GM23248 (cell line): ENCODE measurements around the gene EPM2A. TPM values are rescaled to one million over a fixed set of nuclear protein-coding genes. Genes with fewer than 3 reads are reported as not detected.

Experiments used
- DNase-seq: peaks from one replicate; pipeline ENCODE4 v3.0.0-alpha.2; 2015
- H2AFZ ChIP-seq: fragments of 200-600 bp; sonication (generic); 2 replicates; pipeline ENCODE4 v1.6.1; 2016; ENCODE audit warnings: antibody characterized with exemption
- H3F3A ChIP-seq: fragments of 200-600 bp; sonication (generic); 2 replicates; pipeline ENCODE4 v1.6.1; 2016; ENCODE audit warnings: mild to moderate bottlenecking, antibody characterized with exemption, mixed run types; ENCODE audit not compliant: insufficient read depth
- H3K27ac ChIP-seq: fragments of 200-600 bp; sonication (generic); 2 replicates; pipeline ENCODE4 v1.5.1; 2016; ENCODE audit warnings: mild to moderate bottlenecking
- H3K27me3 ChIP-seq: fragments of 200-600 bp; sonication (generic); replicated peaks from 2 replicates; pipeline ENCODE4 v1.6.1; 2016; ENCODE audit warnings: mild to moderate bottlenecking; ENCODE audit not compliant: insufficient read depth
- H3K36me3 ChIP-seq: fragments of 200-600 bp; sonication (generic); 2 replicates; pipeline ENCODE4 v1.6.1; 2016; ENCODE audit warnings: low read depth, mild to moderate bottlenecking
- H3K4me1 ChIP-seq: fragments of 200-600 bp; sonication (generic); 2 replicates; pipeline ENCODE4 v1.6.1; 2016; ENCODE audit warnings: mild to moderate bottlenecking; ENCODE audit not compliant: insufficient read depth
- H3K4me2 ChIP-seq: fragments of 200-600 bp; sonication (generic); one replicate; pipeline ENCODE4 v1.6.1; 2016; ENCODE audit warnings: mild to moderate bottlenecking; ENCODE audit not compliant: unreplicated experiment
- H3K4me3 ChIP-seq: fragments of 200-600 bp; sonication (generic); 2 replicates; pipeline ENCODE4 v1.5.1; 2016; ENCODE audit warnings: mild to moderate bottlenecking
- H3K79me2 ChIP-seq: fragments of 200-600 bp; sonication (generic); 2 replicates; pipeline ENCODE4 v1.6.1; 2016; ENCODE audit warnings: mild to moderate bottlenecking; ENCODE audit not compliant: insufficient read depth
- H3K9ac ChIP-seq: fragments of 200-600 bp; sonication (generic); 2 replicates; pipeline ENCODE4 v1.6.1; 2016; ENCODE audit warnings: mild to moderate bottlenecking
- H3K9me2 ChIP-seq: fragments of 200-600 bp; sonication (generic); 2 replicates; pipeline ENCODE4 v1.6.1; 2016; ENCODE audit warnings: mixed run types, mild to moderate bottlenecking, moderate library complexity; ENCODE audit not compliant: insufficient read depth
- H3K9me3 ChIP-seq: fragments of 200-600 bp; sonication (generic); one replicate; pipeline ENCODE4 v1.6.1; 2017; ENCODE audit warnings: low read depth
- H4K20me1 ChIP-seq: fragments of 200-600 bp; sonication (generic); 2 replicates; pipeline ENCODE4 v1.6.0; 2016; ENCODE audit not compliant: insufficient read depth
- EZH2 ChIP-seq: fragments of 200-600 bp; sonication (generic); IDR thresholded peaks from 2 replicates; pipeline ENCODE4 v1.6.1; 2018; ENCODE audit warnings: antibody characterized with exemption, mild to moderate bottlenecking; ENCODE audit not compliant: insufficient read depth, poor library complexity, severe bottlenecking
- EZH2phosphoT487 ChIP-seq: fragments of 200-600 bp; sonication (generic); IDR thresholded peaks from 2 replicates; pipeline ENCODE4 v1.6.1; 2018; ENCODE audit warnings: antibody characterized with exemption, moderate library complexity, mild to moderate bottlenecking, low read depth; ENCODE audit not compliant: insufficient read depth
- WGBS, 2 experiments: methylation state at CpG; one replicate each; pipeline ENCODE4 v1.1.6; 2015 to 2017; ENCODE audit warnings: low lambda C conversion rate in 2 of 2, low coverage in 1 of 2; ENCODE audit errors: missing lambda C conversion rate in 2 of 2; 5-methylcytosine and 5-hydroxymethylcytosine counted together
- in situ Hi-C: fragments of 300-500 bp; cut with MboI; formaldehyde crosslinking; loops from 2 replicates; pipeline ENCODE4 v1.15.0; 2020
- polyA plus RNA-seq: library from polyadenylated mRNA; unstranded; fragments of >200 nt; fragmentation: Nextera tagmentation; extraction: Ambion mirVana; gene quantifications from 2 replicates; pipeline ENCODE4 v1.2.1, GENCODE V29; 2016
- total RNA-seq: library from RNA; depleted of rRNA; stranded (reverse); fragments of >200 nt; shearing (Covaris generic); gene quantifications from 2 replicates; pipeline ENCODE4 v1.2.3, GENCODE V29; 2014

EPM2A gene
- total and polyA plus RNA-seq, 2 experiments from 2014 or later, result 2.7 to 3.5 TPM

- Histone ChIP-seq H3K4me2 (no peak overlapping the region), H3K4me1 (no peaks in the 10 kb centered on the region), H3K27me3 (no peaks in the 10 kb centered on the region), H3F3A (no peaks in the 10 kb centered on the region), H2AFZ (no peak overlapping the region), H3K79me2 (no peaks in the 10 kb centered on the region), H3K9me2 (no peaks in the 10 kb centered on the region), H4K20me1 (no peaks in the 10 kb centered on the region), H3K27ac (no peak overlapping the region), H3K36me3 (no peaks in the 10 kb centered on the region), H3K4me3 (no peak overlapping the region), H3K9ac (no peak overlapping the region), H3K9me3 (no peaks in the 10 kb centered on the region)
- no peak for DNase-seq
- in situ Hi-C loops, result loop anchor here (25.0 kb wide), 1 partner anchor 1043 kb away; no protein-coding TSS in a partner anchor
- no peak for TF ChIP-seq EZH2
- 89 to 92% methylated on average over 3 of the region's 3 CpGs for WGBS, 2 experiments
These were observed 104.7 kb downstream of the EPM2A start for GRCh38 chr6:145630598-145630997.

DNA sequence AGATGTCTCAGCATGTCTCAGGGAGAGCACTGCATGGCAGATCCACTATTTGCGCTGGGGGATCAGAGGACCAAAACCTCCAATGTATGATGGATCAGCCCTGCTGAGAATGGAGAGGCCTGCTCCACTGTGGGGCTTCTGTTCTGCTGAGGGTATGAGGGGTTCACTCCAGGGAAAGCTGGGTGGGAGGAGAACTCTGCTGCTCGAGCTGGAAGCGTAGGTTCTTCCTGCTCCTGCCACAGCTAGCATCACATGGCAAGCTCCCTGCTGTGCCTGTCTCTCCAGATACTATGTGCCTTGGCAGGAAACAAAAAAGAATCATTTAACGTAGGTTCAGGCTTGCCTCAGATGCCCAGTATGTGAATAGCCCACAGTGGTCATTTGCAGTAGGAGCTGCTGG lies 105.8 kb downstream of the EPM2A start:
- H3K4me3 ChIP-seq, result no peak overlapping the region
- TF ChIP-seq EZH2phosphoT487, result no peak
- TF ChIP-seq EZH2, result no peak
- no peaks in the 10 kb centered on the region for H3K36me3 ChIP-seq
- no peak overlapping the region for H2AFZ ChIP-seq
- in situ Hi-C loops, result loop anchor here (25.0 kb wide), 1 partner anchor 1042 kb away; no protein-coding TSS in a partner anchor
- 82 to 84% methylated on average over 4 of the region's 4 CpGs for WGBS, 2 experiments
- H4K20me1 ChIP-seq, result no peaks in the 10 kb centered on the region
- H3F3A ChIP-seq, result no peaks in the 10 kb centered on the region
- H3K4me2 ChIP-seq, result no peak overlapping the region
- H3K9ac ChIP-seq, result no peak overlapping the region
- H3K27ac ChIP-seq, result no peak overlapping the region
- DNase-seq, result no peak
- no peaks in the 10 kb centered on the region for H3K4me1 ChIP-seq
- H3K27me3 ChIP-seq, result no peaks in the 10 kb centered on the region
- H3K9me2 ChIP-seq, result no peaks in the 10 kb centered on the region
- H3K9me3 ChIP-seq, result no peaks in the 10 kb centered on the region
- H3K79me2 ChIP-seq, result no peaks in the 10 kb centered on the region

GRCh38 chr6:145627451-145627850 lies 107.9 kb downstream of the EPM2A start:
- H3K4me1 ChIP-seq, result no peaks in the 10 kb centered on the region
- in situ Hi-C loops, result loop anchor here (25.0 kb wide), 1 partner anchor 1040 kb away; no protein-coding TSS in a partner anchor
- no peak overlapping the region for H3K4me2 ChIP-seq
- H3K4me3 ChIP-seq, result no peak overlapping the region
- no peaks in the 10 kb centered on the region for H3K27me3 ChIP-seq
- 94 to 98% methylated on average over 17 of the region's 17 CpGs for WGBS, 2 experiments
- TF ChIP-seq EZH2phosphoT487 (no peak), EZH2 (no peak)
- no peaks in the 10 kb centered on the region for H3K9me2 ChIP-seq
- no peak overlapping the region for H3K27ac ChIP-seq
- no peak overlapping the region for H2AFZ ChIP-seq
- no peaks in the 10 kb centered on the region for H3K36me3 ChIP-seq
- no peaks in the 10 kb centered on the region for H3K79me2 ChIP-seq
- no peak overlapping the region for H3K9ac ChIP-seq
- DNase-seq, result no peak
- H3F3A ChIP-seq, result no peaks in the 10 kb centered on the region
- H3K9me3 ChIP-seq, result no peaks in the 10 kb centered on the region
- H4K20me1 ChIP-seq, result no peaks in the 10 kb centered on the region

- WGBS, 2 experiments, result 63 to 68% methylated on average over 7 of the region's 7 CpGs
- H3K9me2 ChIP-seq, result no peaks in the 10 kb centered on the region
- no peak overlapping the region for H3K27ac ChIP-seq
- no peaks in the 10 kb centered on the region for H3K27me3 ChIP-seq
- H3K79me2 ChIP-seq, result no peaks in the 10 kb centered on the region
- no peaks in the 10 kb centered on the region for H3K9me3 ChIP-seq
- H3K36me3 ChIP-seq, result no peaks in the 10 kb centered on the region
- H3K4me1 ChIP-seq, result no peaks in the 10 kb centered on the region
- H3K4me2 ChIP-seq, result no peak overlapping the region
- DNase-seq, result no peak
- no peaks in the 10 kb centered on the region for H4K20me1 ChIP-seq
- TF ChIP-seq EZH2phosphoT487 (no peak), EZH2 (no peak)
- no peak overlapping the region for H3K4me3 ChIP-seq
- H3F3A ChIP-seq, result no peaks in the 10 kb centered on the region
- in situ Hi-C loops, result loop anchor here (25.0 kb wide), 1 partner anchor 1040 kb away; no protein-coding TSS in a partner anchor
- H3K9ac ChIP-seq, result no peak overlapping the region
- H2AFZ ChIP-seq, result no peak overlapping the region
These were observed 108.5 kb downstream of the EPM2A start for GRCh38 chr6:145626857-145627256.

- no peaks in the 10 kb centered on the region for H3K36me3 ChIP-seq
- H3F3A ChIP-seq, result no peaks in the 10 kb centered on the region
- H2AFZ ChIP-seq, result no peak overlapping the region
- H3K4me3 ChIP-seq, result no peak overlapping the region
- no peaks in the 10 kb centered on the region for H3K9me3 ChIP-seq
- in situ Hi-C loops, result no loop called here
- H3K9ac ChIP-seq, result no peak overlapping the region
- no peaks in the 10 kb centered on the region for H3K27me3 ChIP-seq
- H3K79me2 ChIP-seq, result no peaks in the 10 kb centered on the region
- no peak overlapping the region for H3K27ac ChIP-seq
- TF ChIP-seq EZH2 (no peak), EZH2phosphoT487 (no peak)
- 54 to 67% methylated on average over 1 of the region's 1 CpG for WGBS, 2 experiments
- DNase-seq, result no peak
- no peak overlapping the region for H3K4me2 ChIP-seq
- H3K4me1 ChIP-seq, result no peaks in the 10 kb centered on the region
- no peaks in the 10 kb centered on the region for H3K9me2 ChIP-seq
- no peaks in the 10 kb centered on the region for H4K20me1 ChIP-seq
These were observed 112.1 kb downstream of the EPM2A start for GRCh38 chr6:145623231-145623630.
